Kidney (tissue), 2 donors: ENCODE data around the gene TM2D1. TPM values are rescaled to one million over a fixed set of nuclear protein-coding genes. Genes with fewer than 3 reads are reported as not detected.

Experiments
- polyA plus RNA-seq: library from polyadenylated mRNA; stranded (reverse); fragments of 350-450 nt; fragmentation: Illumina TruSeq; extraction: RNeasy Lipid Tissue Mini Kit (QIAGEN cat#74804); gene quantifications from one replicate; pipeline ENCODE4 v1.2.3, GENCODE V29; 2014; ENCODE audit warnings: low read depth, low replicate concordance; ENCODE audit not compliant: insufficient read depth
- total RNA-seq: library from RNA; stranded (reverse); fragmentation: NEBNext Ultra II Directional; extraction: Animal tissue kit (Norgen Biotek cat#: 25700); gene quantifications from one replicate; pipeline ENCODE4 v1.2.1, GENCODE V29; 2021
- donor health status: DM: yes; HTN: yes; CAD: no.

The TM2D1 gene
- total and polyA plus RNA-seq, 2 donors from 2014 or later, result 49.6 to 52.6 TPM

Other genes starting within 250 kb of the TM2D1 start
- 98.0 TPM for gene PATJ, start 17.3 kb upstream of the TM2D1 start, total RNA-seq
- gene PATJ, start 17.3 kb upstream of the TM2D1 start, polyA plus RNA-seq, result 44.0 TPM